Stimulated activated CD4-positive, alpha-beta T cell treated with anti-CD3 and anti-CD28 coated beads, TNF-alpha, amount 100 ng/mL, for 24 hours (primary cell): Measurements from ENCODE around the gene F11R.
"Not testable (repeated sequence)": the region's sequence is repeated elsewhere in the genome, so short reads cannot be mapped to it uniquely, and the experiment has no call there.

Experiments used
- DNase-seq, 3 experiments: peaks; one replicate each; pipeline ENCODE4 v3.0.0-alpha.2; 2020; ENCODE audit warnings: low read depth in 3 of 3

Gene F11R

DNA sequence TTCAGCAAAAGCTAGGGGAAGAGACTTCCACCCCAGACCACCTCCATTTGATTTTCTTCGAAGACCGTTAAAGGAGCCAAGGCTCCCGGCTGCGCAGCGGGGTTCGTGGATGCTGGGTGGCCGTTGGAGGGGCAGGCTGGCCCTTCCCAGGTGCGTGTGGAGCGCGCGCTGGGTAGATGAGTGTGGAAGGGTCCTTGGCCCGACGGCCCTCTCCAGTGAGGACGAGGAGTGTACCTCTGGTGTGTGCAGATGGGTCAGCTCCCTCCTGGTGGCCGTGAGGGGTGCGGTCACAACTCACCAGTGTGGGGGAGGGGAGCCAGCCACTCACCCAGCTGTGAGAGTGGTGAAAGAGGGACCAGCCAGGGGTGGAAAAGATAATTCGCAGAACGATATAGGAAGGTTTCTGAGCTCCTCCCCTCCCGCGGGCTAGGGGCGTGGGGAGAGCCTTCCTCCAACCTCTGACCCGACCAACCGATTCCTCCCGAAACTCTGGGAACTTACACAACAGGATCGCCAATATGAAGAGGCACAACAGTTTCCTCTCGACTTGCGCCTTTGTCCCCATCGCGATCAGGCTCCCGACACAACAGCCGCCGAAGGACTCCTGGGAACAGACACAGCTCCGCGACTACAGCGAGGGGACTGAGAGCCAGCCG lies at the start of gene F11R:
Gene F11R, minus strand, starts transcription at position 644 of the 656 bp plus-strand sequence. Its CDS starts 79 bp downstream, at position 565.
- DNase-seq, result peak in 1 of 3 experiments; percentile 24

DNA sequence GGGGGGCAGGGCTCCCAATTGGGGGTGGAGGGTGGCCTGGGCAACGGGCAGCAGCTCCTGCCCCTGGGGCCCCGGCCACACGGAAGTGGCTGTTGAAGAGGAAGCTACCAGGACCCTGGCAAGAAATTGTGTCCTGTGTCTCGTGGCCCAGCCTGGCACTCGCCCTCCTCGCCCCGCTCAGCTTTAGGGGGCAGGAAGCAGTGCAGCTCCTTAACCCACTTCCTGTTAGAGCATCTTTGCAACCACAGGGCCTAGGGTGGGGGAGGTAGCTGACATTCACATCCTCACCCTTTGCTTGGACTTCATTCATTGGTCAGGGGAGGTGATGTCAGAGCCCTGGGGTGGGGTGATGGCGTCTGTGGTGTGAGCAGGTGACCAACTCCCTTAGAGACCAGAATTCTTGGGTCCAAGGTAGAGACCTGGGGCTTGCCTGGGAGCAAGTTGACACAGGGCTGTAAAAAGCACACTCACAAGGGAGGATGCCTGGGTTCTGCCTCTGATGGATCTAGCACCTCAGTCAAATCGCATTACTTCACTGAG lies 48.8 kb upstream of the F11R start, which contains the start of gene ARHGAP30:
Gene ARHGAP30, minus strand, starts transcription at position 161 of the 540 bp plus-strand sequence. CDS start 267 bp downstream, outside the sequence.
- DNase-seq, result peak; percentile 53 to 82 (median 62)

DNA sequence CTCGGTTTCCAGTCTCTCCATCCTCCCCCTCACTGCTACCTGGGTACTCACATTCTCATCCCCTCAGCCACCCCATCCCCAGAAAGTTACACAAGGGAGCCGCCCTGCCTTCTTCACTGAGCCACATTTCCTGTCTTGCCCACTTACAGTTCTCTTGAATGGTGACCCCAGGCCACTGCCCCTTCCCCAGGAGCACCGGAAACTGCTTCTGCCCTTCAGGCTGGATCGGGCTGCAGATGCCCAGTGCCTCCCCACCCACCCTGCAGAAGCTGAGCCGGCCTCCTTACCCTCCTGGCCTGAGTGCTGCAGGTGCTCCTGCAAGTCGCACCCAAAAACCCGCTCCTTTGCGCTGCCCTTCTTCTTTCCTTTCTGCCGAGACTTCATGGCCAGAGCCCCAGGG lies 48.3 kb upstream of the F11R start:
- no peak for DNase-seq

DNA sequence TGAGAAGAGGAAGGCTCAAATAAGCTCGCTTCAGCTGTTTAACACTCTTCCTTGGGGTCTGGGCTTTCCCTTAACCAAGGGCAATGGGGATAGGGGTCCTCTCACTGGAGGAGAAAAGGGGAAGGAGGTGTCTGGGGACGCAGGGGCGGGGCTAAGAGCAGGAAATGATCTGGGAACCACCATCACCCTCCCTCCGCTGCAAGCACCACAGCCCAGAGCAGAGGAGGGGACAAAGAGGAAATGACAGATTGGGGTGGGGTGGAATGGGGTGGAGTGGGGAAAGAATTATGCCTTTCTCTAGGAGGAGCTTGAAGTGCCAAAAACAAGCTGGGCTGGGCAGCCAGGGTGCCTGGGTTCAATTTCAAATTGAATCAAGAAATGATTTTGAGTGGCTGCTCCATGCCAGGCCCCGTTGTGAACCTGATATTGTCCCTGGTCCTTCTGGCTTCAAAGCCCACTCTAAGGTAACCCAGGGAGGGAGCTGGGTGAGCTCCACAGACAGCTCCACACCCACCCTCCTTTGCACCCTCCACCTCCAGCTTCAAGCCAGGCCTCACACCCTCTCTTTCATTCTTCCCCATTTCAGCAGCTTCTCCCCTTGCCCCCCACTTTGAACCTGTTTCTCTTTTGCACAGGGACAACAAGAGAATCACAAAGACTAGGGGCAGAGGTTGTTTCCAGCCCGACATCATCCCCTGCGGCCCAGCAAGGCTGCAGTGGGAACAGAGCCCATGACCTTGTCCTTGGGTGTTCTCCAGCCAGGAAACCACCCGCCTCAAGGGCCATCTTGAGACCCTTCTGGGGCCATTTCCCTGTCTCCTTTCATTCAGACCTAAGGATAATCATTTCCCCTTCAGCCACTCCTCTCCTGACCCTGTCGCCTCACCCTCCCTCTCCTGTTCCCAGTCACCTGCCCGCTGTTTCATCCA lies 47.6 kb upstream of the F11R start:
- DNase-seq, result peak; percentile 59 to 81 (median 59)

DNA sequence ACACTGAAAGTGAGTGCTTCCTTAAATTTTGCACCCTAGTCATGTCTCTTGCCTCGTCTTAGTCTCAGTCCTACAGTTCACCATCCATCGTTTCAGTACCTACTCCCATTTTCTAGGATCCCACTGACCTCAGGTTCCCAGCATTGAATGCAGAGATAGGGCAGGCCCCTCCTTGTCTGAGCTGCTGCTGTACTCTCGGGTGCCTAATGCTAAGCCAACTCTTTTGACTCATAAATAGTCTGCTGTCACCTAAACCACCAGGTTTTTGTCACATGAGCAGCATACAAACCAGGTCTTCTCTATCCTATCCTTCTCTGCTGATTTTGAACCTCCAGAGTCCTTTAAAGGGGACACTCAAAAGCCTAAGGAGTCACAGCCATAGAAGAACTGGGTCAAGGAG lies 45.7 kb upstream of the F11R start:
- no peak for DNase-seq

DNA sequence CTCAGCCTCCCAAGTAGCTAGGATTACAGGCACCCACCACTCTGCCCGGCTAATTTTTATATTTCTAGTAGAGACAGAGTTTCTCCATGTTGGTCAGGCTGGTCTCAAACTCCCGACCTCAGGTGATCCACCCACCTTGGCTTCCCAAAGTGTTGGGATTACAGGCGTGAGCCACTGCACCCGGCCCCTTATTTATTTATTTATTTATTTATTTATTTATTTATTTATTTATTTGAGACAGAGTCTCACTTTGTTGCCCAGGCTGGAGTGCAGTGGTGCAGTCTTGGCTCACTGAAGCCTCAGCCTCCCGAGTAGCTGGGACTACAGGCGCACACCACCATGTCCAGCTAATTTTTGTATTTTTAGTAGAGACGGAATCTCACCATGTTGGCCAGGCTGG lies 44.7 kb upstream of the F11R start:
- DNase-seq, result not testable (repeated sequence)

DNA sequence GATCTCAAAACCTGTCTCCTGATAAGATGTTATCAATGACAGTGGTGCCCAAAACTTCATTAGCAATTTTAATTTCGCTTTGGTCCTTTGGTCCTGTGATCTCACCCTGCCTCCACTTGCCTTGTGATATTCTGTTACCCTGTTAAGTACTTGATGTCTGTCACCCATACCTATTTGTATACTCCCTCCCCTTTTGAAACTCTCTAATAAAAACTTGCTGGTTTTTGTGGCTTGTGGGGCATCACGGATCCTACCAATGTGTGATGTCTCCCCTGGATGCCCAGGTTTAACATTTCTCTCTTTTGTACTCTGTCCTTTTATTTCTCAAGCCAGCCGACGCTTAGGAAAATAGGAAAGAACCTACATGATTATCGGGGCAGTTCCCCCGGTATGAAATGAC lies 43.0 kb upstream of the F11R start:
- DNase-seq, result not testable (repeated sequence)

DNA sequence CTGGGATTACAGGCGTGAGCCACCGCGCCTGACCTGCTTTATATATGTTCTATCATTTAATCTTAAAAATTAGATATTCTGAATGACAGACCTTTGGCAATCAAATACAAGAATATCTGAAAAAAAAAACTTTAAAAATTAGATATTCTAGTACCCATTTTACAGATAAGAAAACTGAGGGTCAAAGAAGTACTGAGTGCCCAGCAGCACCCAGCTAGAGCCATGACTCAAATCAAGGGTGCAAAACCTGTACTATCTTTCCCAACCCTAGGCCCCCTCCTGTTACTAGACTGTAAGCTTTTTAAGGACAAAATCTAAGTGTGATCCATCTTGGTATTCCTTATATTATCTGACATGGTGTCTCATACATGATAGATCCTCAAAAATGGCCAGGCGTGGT lies 40.5 kb upstream of the F11R start:
- DNase-seq, result no peak

DNA sequence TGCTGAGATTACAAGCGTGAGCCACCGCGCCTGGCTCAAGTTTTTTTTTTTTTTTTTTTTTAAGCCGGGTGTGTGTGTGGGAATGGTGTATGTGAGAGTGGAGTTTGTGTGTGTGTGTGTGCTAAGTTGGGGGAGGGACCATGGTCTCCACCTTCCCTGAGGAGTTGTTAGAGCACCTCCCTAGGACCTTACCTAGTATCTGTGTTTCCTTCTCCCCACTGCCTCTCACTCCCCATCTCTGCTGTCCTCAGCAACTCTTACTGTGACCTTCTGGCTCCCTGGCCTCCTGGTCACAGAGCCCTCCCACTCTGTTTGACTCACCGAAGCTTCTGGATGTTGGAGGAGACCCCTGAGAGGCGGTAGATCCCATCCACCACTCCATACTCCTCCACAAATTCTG lies 38.3 kb upstream of the F11R start:
- no peak for DNase-seq

DNA sequence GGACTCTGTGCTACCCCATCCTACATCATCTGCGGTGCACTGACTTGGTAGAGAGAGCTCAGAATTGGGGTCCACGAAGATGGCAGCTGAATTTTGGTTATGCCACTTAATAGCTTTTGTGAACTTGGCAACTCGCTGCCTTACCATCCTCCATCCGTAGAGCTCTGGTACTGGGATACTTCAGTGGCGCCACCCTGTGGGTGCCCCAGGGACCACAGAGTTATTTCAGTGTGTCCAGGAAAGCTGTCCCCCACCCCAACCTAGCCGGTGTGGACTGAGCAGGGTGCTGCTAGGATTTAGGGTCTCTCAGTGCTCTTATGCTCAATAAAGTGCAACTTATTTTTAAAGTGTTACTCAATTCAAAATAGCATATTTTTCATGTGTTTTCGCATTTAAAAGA lies 33.9 kb upstream of the F11R start:
- no peak for DNase-seq

DNA sequence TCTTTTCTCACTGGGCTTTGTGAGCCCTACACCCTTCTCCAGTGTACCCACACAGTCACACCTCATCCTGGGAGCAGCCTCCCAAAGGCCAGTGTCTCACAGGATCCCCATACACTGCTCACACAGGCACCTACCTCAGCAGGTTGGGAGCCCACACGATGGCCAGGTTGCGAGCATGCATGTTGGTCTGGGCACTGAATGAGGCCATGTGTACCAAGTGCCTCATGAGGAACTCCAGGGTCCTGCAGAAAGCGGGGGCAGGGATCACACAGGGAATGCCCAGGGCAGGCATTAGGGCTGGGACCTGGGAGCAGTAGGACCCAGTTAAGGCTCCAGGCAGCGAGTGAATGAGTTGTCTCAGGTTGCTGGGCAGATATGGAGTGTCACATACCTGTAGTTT lies 33.3 kb upstream of the F11R start:
- DNase-seq, result no peak

DNA sequence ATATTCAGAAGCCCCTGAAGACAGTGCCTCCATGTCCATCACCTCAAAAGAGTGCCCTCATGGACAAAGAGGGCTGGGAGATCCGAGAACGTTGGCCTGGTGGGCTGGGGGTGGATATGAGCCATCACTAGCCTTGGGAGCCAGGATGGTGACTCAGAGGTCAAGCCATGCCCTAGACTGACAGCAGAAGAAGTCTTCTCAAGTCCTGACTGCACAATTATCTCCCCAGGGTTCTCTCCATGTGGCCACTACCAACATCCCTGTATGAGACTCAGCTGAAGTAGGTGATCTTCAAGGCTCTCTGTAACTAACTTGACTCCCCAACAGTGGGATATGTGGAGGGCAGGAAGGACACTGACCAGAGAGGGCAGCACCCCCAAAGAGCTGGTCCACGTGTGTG lies 31.9 kb upstream of the F11R start:
- no peak for DNase-seq

DNA sequence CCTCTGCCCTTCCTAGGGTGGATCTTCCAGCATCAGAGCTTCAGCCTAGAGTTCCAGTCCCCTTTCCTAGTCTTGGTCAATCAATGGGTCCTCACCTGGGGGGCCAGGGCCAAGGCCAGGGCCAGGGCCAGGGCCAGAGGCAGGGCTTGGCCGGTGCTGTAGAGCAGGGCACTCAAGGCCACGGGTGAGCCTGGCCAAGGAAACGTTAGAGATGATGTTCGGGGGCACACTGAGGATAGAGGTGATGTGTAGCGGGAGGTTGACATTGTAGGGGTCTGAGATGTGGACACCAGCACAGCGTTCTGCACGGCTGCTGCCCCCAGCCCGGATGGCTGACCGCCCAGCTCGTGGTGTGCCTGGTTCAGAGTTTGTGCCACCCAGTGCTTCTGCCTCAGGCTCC lies 30.3 kb upstream of the F11R start:
- DNase-seq, result no peak

DNA sequence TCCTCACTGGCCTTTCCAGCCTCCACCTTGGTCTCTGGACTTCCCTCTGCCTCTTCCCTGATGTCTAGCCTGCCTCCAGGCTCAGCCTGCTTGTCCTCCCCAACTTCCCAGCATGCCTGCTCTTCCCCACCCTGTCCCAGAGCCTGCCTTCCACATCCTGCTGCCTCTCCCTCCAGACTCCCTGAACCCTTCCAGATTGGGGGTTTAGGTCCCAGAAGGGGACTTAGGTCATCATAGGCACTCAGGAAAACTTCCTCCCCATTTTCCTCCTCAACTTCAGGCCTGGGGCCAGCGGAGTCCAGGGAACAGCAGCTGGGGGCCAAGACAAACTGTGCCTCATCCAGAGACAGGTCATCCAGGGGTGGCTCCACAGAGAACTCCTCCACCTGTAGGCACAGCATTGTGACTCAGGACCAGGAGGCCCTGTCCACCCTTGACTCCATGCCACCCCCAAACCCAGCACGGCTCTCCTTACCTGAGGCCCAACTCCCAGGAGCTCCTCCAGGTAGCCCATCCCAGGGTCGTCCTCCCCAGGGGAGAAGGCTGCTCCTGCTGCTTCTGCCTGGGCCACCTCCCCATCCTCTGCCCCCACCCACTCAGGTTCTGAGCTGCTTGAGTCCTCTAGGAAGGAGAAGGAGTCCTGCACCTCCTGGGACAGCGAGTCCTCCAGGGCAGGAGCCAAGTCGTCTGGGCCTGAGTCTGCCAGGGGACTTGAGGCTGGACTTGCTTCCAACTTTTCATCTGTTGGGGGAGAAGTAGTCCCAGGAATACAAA lies 28.2 kb upstream of the F11R start:
- no peak for DNase-seq

DNA sequence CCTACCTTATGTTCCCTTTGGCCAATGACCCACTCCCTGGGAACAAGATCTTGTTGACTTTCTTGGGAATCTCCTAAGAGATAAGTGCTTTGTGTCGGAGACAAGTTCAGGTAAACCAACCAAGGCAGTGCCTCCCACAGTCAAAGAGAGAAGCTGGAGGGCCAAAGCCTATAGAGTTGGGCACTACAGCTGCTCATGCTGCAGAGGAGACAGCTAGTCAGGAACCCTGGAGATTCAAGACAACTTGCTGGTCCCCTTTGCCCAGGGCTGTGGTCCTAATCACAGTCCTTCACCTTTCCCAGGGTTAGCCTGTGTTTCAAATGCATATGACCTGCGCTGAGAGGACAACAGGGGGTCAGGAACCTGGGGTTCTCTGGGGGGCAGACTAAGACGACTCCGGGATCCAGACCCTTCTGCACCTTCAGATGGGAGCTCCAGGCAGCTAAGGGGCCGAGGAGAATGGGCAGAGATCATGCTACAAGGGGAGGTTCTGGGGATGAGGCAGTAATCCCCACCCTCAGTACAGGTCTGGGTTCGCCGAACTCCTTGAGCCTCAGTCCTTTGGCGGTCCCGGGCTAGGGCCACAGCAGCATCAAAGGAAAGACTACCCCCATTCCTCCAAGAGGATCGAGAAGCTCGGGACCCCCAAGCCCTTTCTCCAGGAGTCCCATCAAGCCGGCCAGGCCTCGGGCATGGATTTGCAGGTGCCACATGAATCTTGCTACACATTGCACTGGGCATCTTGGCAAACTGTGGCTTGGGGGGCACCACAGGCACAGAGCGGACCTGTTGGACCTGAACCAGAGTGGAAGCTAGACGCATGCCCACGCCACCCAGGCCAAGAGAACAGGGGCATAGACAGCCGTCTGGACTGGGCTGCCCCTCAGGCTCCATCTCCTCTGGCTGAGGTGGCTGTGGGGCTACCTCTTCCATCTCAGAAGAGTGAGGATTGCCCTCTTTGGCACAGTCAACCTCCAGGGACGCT lies 26.8 kb upstream of the F11R start:
- DNase-seq, result no peak

DNA sequence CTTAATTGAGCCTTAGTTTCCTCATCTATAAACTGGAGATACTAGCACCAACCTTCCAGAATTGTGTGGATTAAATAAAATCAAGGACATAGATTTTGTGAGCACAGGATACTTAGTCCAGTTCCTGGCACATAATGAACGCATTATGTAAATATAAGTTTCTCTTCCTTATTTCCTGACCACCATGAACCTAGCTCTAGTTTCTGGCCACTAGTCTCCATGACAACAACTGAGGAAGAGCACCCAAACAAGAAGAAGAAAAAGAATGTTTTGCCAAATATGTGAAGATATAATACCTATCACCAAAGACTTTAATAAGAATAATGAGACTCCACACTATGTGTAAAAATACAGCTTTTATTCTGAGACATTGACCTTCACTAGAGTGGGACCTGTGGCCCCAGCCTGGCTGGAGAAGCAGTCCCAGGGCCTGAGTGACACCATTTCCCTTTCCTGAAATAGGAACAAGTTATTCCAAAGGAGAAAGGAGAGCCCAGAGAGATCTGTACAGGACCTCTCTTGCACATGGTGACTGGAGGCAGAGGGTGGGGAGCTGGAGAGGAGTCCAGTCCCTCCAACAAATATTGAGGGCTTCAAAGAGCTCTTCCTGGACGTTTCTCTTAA lies 25.8 kb upstream of the F11R start:
- no peak for DNase-seq

DNA sequence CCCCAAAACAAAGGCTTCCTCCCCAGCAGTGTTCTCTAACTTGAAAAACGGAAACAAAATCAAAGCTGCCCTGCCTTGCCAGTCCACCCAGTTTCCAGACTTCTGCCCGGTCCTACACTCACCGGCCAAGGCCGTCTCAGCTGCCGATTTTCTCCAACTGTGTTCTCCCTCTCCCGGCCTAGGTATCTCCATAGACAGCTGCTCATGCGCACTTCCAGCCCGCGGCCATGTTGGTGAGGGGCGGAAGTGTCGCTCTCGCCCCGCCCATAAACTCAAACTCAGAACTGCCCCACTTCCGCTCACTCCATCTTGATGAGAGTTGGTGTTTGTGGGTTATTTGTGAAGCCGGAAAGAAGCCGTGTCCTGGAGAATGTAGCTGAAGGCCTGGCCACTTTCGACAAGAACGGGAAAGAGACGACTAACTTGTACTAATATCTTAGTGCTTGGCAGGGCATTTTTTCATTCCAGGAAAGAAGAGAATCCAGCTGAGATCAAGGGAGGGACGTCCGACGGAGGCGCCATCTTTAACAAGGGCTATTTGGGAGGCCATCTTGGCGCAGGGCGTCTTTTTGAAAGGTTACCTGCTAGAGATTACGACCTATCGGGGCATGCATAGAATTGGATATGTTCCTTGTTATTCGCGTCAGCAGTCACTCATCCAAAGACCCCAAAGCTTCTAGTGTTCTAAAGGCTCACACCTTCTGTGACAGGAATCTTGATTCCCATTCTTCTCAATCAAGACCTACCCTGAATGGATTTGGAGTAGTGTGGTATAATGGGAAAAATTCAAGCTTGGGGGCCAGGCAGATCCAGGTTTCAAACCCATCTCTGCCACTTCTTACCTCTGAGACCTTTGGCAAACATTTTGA lies 25.0 kb upstream of the F11R start, which contains the start of gene USF1:
Gene USF1, minus strand, starts transcription at position 242 of the 869 bp plus-strand sequence. CDS start 2,702 bp downstream, outside the sequence.
- DNase-seq, result peak; percentile 85 to 89 (median 86)

DNA sequence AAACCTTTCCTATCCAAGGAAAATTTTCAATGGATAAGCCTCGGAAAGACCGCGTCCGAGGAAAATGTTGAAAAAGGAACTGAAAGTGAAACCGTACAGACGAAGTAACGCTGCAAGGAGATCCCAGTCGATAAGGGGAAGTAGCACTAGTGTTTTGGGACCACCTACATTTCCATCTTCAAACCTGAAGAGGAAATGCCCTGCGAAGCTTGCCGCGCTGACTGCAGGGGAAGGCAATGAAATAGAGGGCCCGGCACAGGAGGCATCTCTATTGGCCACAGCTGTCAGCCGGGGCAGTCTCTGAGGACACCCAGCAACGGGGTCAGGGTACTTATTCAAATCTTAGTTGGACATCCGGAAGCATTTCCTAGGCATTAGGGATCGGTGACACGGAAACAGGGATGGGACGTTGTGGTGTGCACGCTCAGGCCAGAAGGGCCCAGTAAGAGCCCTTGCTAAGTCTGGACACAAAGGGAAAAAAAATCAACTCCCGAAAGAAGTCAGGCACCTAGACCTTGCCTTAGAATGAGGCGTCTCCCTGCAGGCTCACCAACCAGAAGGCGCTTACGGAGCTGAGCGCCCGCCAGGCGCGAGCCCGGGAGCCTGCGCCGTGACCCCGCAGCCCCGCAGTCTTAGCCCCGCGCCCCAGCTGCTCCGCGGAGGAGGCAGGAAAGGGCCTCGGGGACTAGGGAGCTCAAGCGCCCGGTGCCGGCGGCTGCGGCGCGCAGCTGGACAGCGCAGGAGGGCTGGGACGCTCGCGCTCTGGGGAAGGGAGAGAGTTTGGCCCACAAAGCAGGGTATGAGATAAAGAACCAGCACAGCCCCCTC lies 24.2 kb upstream of the F11R start:
- peak in 2 of 3 experiments; percentile 15 to 47 for DNase-seq
